Measurements from ENCODE around the gene ANP32B.

DNA sequence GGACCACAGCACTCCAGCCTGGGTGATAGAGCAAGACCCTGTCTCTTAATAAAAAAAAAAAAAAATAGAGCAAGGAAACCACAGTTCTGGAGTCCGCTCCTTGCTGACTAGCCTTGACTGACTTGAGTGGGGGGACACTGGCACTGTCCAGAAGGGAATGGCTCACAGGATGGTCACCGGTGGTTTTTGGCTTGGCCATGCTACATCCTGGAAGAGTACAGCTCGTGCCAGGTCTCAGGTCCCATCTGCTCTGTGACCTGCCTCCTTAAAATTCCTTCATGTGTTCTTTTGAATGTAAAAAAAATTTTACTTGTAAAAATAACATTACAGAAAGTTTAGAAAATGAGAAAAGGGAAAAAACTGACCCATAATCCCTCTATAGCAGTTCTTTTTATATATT lies 79.0 kb downstream of the ANP32B start:
- TF ChIP-seq, protein P1, sequence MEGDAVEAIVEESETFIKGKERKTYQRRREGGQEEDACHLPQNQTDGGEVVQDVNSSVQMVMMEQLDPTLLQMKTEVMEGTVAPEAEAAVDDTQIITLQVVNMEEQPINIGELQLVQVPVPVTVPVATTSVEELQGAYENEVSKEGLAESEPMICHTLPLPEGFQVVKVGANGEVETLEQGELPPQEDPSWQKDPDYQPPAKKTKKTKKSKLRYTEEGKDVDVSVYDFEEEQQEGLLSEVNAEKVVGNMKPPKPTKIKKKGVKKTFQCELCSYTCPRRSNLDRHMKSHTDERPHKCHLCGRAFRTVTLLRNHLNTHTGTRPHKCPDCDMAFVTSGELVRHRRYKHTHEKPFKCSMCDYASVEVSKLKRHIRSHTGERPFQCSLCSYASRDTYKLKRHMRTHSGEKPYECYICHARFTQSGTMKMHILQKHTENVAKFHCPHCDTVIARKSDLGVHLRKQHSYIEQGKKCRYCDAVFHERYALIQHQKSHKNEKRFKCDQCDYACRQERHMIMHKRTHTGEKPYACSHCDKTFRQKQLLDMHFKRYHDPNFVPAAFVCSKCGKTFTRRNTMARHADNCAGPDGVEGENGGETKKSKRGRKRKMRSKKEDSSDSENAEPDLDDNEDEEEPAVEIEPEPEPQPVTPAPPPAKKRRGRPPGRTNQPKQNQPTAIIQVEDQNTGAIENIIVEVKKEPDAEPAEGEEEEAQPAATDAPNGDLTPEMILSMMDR (IDR thresholded peaks at IDR 0.05; ENCODE audit: low read length) = no peak
- TF ChIP-seq EZH2 (IDR thresholded peaks at IDR 0.05; ENCODE audit: borderline replicate concordance, low read length) = no peak

All from OCI-LY1 (cell line).